WTC11 (cell line): ENCODE measurements around the gene TYMS.

Experiments
- CTCF ChIP-seq: fragments of 200-600 bp; IDR thresholded peaks from 2 replicates; pipeline ENCODE4 v1.8.0; 2022; ENCODE audit warnings: antibody characterized with exemption
- NR2C2 ChIP-seq: sonication (generic); formaldehyde crosslinking; IDR thresholded peaks from 2 replicates; pipeline ENCODE4 v1.8.0; 2022; ENCODE audit warnings: mild to moderate bottlenecking, missing genetic modification reagents
- TF ChIP-seq, protein P1 (sequence below): sonication (generic); formaldehyde crosslinking; IDR thresholded peaks from 2 replicates; pipeline ENCODE4 v1.8.0; 2023; ENCODE audit warnings: mild to moderate bottlenecking, missing genetic modification reagents
- TF ChIP-seq, protein P2 (sequence below): sonication (generic); formaldehyde crosslinking; conservative IDR thresholded peaks from 2 replicates; pipeline ENCODE4 v1.8.1; 2022; ENCODE audit warnings: mild to moderate bottlenecking, missing genetic modification reagents
- TF ChIP-seq, protein P3 (sequence below): sonication (generic); formaldehyde crosslinking; IDR thresholded peaks from 2 replicates; pipeline ENCODE4 v1.8.0; 2022; ENCODE audit warnings: mild to moderate bottlenecking, missing genetic modification reagents
- TF ChIP-seq, protein P4 (sequence below): sonication (generic); formaldehyde crosslinking; IDR thresholded peaks from 2 replicates; pipeline ENCODE4 v1.8.1; 2022; ENCODE audit warnings: low read depth, missing genetic modification reagents, borderline replicate concordance

- TF ChIP-seq CTCF (no peak), NR2C2 (CRISPR knock-in tag) (no peak)
- TF ChIP-seq, protein P1, sequence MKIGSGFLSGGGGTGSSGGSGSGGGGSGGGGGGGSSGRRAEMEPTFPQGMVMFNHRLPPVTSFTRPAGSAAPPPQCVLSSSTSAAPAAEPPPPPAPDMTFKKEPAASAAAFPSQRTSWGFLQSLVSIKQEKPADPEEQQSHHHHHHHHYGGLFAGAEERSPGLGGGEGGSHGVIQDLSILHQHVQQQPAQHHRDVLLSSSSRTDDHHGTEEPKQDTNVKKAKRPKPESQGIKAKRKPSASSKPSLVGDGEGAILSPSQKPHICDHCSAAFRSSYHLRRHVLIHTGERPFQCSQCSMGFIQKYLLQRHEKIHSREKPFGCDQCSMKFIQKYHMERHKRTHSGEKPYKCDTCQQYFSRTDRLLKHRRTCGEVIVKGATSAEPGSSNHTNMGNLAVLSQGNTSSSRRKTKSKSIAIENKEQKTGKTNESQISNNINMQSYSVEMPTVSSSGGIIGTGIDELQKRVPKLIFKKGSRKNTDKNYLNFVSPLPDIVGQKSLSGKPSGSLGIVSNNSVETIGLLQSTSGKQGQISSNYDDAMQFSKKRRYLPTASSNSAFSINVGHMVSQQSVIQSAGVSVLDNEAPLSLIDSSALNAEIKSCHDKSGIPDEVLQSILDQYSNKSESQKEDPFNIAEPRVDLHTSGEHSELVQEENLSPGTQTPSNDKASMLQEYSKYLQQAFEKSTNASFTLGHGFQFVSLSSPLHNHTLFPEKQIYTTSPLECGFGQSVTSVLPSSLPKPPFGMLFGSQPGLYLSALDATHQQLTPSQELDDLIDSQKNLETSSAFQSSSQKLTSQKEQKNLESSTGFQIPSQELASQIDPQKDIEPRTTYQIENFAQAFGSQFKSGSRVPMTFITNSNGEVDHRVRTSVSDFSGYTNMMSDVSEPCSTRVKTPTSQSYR (CRISPR knock-in tag): no peak
- TF ChIP-seq, protein P2, sequence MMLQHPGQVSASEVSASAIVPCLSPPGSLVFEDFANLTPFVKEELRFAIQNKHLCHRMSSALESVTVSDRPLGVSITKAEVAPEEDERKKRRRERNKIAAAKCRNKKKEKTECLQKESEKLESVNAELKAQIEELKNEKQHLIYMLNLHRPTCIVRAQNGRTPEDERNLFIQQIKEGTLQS (CRISPR knock-in tag): no peak
- TF ChIP-seq, protein P3, sequence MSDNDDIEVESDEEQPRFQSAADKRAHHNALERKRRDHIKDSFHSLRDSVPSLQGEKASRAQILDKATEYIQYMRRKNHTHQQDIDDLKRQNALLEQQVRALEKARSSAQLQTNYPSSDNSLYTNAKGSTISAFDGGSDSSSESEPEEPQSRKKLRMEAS (CRISPR knock-in tag): no peak
- TF ChIP-seq, protein P4, sequence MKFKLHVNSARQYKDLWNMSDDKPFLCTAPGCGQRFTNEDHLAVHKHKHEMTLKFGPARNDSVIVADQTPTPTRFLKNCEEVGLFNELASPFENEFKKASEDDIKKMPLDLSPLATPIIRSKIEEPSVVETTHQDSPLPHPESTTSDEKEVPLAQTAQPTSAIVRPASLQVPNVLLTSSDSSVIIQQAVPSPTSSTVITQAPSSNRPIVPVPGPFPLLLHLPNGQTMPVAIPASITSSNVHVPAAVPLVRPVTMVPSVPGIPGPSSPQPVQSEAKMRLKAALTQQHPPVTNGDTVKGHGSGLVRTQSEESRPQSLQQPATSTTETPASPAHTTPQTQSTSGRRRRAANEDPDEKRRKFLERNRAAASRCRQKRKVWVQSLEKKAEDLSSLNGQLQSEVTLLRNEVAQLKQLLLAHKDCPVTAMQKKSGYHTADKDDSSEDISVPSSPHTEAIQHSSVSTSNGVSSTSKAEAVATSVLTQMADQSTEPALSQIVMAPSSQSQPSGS (CRISPR knock-in tag): no peak
Observed at GRCh38 chr18:676736-677135, 19.3 kb downstream of the TYMS start.
